ENCODE data around the gene THAP4.

DNA sequence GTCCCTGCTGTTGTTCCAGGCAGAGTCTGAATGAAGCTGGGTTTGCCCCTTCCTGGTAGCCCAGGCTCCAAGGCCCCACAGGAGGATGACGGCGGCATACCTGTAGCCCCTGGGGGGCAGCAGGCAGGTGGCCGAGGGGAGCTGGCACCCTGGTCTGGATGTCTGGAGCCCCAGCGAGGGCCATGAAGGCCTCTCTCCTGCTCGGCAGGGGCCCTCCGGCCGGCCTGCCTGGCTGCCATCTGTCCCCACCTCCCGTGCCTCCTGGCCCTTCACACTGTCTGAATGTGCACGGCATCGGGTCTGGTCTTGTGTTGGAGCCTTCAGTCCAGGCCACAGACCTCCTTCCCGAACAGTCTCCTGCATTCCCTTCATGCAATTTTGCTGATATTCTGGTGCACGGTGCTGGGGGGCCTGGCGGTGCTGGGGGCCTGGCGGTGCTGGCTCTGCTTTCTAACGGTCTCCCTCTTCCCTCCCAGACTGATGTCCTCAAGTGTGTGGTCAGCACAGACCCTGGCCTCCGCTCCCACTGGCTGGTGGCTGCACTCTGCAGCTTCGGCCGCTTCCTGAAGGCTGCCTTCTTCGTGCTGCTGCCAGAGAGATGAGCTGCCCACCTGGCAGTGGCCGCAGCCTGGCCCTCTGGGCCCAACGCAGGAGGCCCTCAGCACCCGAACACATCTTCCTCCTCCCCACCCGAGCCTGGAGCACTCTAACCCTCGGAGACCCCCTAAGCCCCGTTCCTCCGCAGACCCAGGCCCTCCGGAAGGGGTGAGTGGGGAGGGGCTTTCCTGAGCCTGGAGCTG lies 64.9 kb downstream of the THAP4 start:
- no peak for TF ChIP-seq SRF (IDR thresholded peaks at IDR 0.05; ENCODE audit: low read depth)
- TF ChIP-seq, protein P1, sequence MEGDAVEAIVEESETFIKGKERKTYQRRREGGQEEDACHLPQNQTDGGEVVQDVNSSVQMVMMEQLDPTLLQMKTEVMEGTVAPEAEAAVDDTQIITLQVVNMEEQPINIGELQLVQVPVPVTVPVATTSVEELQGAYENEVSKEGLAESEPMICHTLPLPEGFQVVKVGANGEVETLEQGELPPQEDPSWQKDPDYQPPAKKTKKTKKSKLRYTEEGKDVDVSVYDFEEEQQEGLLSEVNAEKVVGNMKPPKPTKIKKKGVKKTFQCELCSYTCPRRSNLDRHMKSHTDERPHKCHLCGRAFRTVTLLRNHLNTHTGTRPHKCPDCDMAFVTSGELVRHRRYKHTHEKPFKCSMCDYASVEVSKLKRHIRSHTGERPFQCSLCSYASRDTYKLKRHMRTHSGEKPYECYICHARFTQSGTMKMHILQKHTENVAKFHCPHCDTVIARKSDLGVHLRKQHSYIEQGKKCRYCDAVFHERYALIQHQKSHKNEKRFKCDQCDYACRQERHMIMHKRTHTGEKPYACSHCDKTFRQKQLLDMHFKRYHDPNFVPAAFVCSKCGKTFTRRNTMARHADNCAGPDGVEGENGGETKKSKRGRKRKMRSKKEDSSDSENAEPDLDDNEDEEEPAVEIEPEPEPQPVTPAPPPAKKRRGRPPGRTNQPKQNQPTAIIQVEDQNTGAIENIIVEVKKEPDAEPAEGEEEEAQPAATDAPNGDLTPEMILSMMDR (IDR thresholded peaks at IDR 0.05 in 2 of 3, conservative IDR thresholded peaks at IDR 0.05 in 1 of 3; ENCODE audit: borderline replicate concordance in 1 of 3, insufficient read depth in 1 of 3, low read depth in 2 of 3, low read length in 2 of 3) = no peak
- no peak for TF ChIP-seq ZFX (IDR thresholded peaks at IDR 0.05)
- no peak for TF ChIP-seq POLR2A (IDR thresholded peaks at IDR 0.05; ENCODE audit: borderline replicate concordance, extremely low read depth, insufficient read depth, insufficient read length)
- no peak for TF ChIP-seq CEBPB (IDR thresholded peaks at IDR 0.05; ENCODE audit: low read depth)
- no peak for TF ChIP-seq EZH2 (IDR thresholded peaks at IDR 0.05)

Measured in HCT116 (cell line).